ENCODE data around the gene CCDC40.

- TF ChIP-seq CTCF (conservative IDR thresholded peaks at IDR 0.05) (no peak), EZH2 (IDR thresholded peaks at IDR 0.05; ENCODE audit: low read depth) (no peak)
Measured at GRCh38 chr17:80104321-80104955, 68.0 kb downstream of the CCDC40 start.
